GM12878 (cell line): ENCODE measurements around the gene LGI4. TPM values are rescaled to one million over a fixed set of nuclear protein-coding genes. Genes with fewer than 3 reads are reported as not detected.

Experiments used
- ATAC-seq: fragments of 200-7000 bp; cut with Tn5 transposase; 3 replicates; pipeline ENCODE4 v1.9.1; 2020; ENCODE audit warnings: mild to moderate bottlenecking, moderate library complexity
- BruUV-seq: library from RNA; stranded (reverse); fragments of 400-500 nt; replicated peaks from 2 replicates; lab custom pipeline; 2021; lab: Mats Ljungman, UMichigan
- CTCF ChIA-PET: fragments of 300-600 bp; sonication (Branson Sonifier 250); formaldehyde crosslinking; extraction: SDS; loops from one replicate; lab custom pipeline; 2021; ENCODE audit warnings: inconsistent platforms; lab: Yijun Ruan, JAX
- POLR2A ChIA-PET: fragments of 350-600 bp; formaldehyde crosslinking; extraction: SDS; loops from one replicate; lab custom pipeline; 2021; ENCODE audit warnings: inconsistent platforms; lab: Charles Lee
- RAD21 ChIA-PET: fragments of 300-600 bp; sonication (Branson Sonifier 250); formaldehyde crosslinking; loops from one replicate; lab custom pipeline; 2023; ENCODE audit warnings: antibody characterized with exemption; ENCODE audit not compliant: unreplicated experiment; lab: Charles Lee
- SMC1A ChIA-PET: fragments of 300-600 bp; sonication (Branson Sonifier 250); formaldehyde crosslinking; loops from one replicate; lab custom pipeline; 2023; ENCODE audit not compliant: unreplicated experiment, uncharacterized antibody; lab: Charles Lee
- DNase-seq: peaks from one replicate; pipeline ENCODE4 v3.0.0-alpha.2; 2011; ENCODE audit warnings: low read depth, low spot score
- FAIRE-seq: peaks from 3 replicates; lab custom pipeline; 2011; peaks lifted over from hg19 to GRCh38; lab: Jason Lieb, UNC
- H2AFZ ChIP-seq: 2 replicates; pipeline ENCODE4 v1.6.0; 2011; ENCODE audit warnings: low read depth, low read length, control low read depth; ENCODE audit not compliant: control insufficient read depth
- H3K27ac ChIP-seq: 2 replicates; pipeline ENCODE4 v1.5.1; 2011; ENCODE audit warnings: control low read depth; ENCODE audit not compliant: control insufficient read depth, insufficient read depth
- H3K27me3 ChIP-seq, 2 experiments: replicated peaks in 1 of 2; 2 replicates each; pipeline versions ENCODE4 v1.6.0 to v1.6.1; 2011; ENCODE audit warnings: low read length in 1 of 2; ENCODE audit not compliant: control insufficient read depth in 2 of 2, insufficient read depth in 2 of 2
- H3K36me3 ChIP-seq, 2 experiments: 2 replicates each; pipeline ENCODE4 v1.5.1; 2011; ENCODE audit warnings: low read length in 1 of 2; ENCODE audit not compliant: control insufficient read depth in 2 of 2, insufficient read depth in 2 of 2
- H3K4me1 ChIP-seq: 2 replicates; pipeline ENCODE4 v1.6.1; 2011; ENCODE audit warnings: mild to moderate bottlenecking, low read length, moderate library complexity, mixed read lengths; ENCODE audit not compliant: control insufficient read depth, insufficient read depth
- H3K4me2 ChIP-seq: 2 replicates; pipeline ENCODE4 v1.6.0; 2011; ENCODE audit warnings: control low read depth; ENCODE audit not compliant: control insufficient read depth, insufficient read depth
- H3K4me3 ChIP-seq: fragments of 200-600 bp; sonication (generic); 2 replicates; pipeline ENCODE4 v1.5.1; 2016
- H3K79me2 ChIP-seq: 2 replicates; pipeline ENCODE4 v1.6.0; 2011; ENCODE audit warnings: low read length; ENCODE audit not compliant: control insufficient read depth, insufficient read depth
- H3K9ac ChIP-seq: 2 replicates; pipeline ENCODE4 v1.8.0; 2011; ENCODE audit warnings: low read length, control low read depth, mixed read lengths; ENCODE audit not compliant: control insufficient read depth, insufficient read depth
- H3K9me3 ChIP-seq: replicated peaks from 3 replicates; pipeline ENCODE4 v1.5.1; 2011; ENCODE audit warnings: mild to moderate bottlenecking, low read length; ENCODE audit not compliant: control insufficient read depth, insufficient read depth
- H4K20me1 ChIP-seq: 2 replicates; pipeline ENCODE4 v1.6.0; 2011; ENCODE audit not compliant: control insufficient read depth, insufficient read depth
- CHD1 ChIP-seq: IDR thresholded peaks from 2 replicates; pipeline ENCODE4 v1.6.1; 2012; ENCODE audit warnings: low read depth, low read length, improper control_type of control experiment
- ETV6 ChIP-seq, 2 experiments: fragments of 450-650 bp in 1 of 2; IDR thresholded peaks in 1 of 2; conservative IDR thresholded peaks in 1 of 2; 2 replicates each; pipeline ENCODE4 v1.6.1; 2014; ENCODE audit warnings: antibody characterized with exemption in 1 of 2, borderline replicate concordance in 1 of 2, low read depth in 1 of 2, mild to moderate bottlenecking in 1 of 2, moderate library complexity in 1 of 2
- FOS ChIP-seq: IDR thresholded peaks from 3 replicates; pipeline ENCODE4 v1.6.1; 2011; ENCODE audit warnings: borderline replicate concordance; ENCODE audit not compliant: insufficient read length; ENCODE audit errors: extremely low read depth
- MTA3 ChIP-seq: IDR thresholded peaks from 2 replicates; pipeline ENCODE4 v1.6.1; 2012; ENCODE audit warnings: low read length, inconsistent platforms, borderline replicate concordance
- RAD21 ChIP-seq: IDR thresholded peaks from 2 replicates; pipeline ENCODE4 v1.6.1; 2011; ENCODE audit warnings: mild to moderate bottlenecking, low read depth, low read length, moderate library complexity; ENCODE audit not compliant: insufficient read depth
- WGBS: methylation state at CpG from one replicate; pipeline ENCODE4 v1.1.6; 2016; ENCODE audit warnings: low lambda C conversion rate; ENCODE audit not compliant: insufficient replicate concordance, insufficient coverage; ENCODE audit errors: missing lambda C conversion rate; 5-methylcytosine and 5-hydroxymethylcytosine counted together
- in situ Hi-C: fragments of 300-500 bp; cut with MboI; formaldehyde crosslinking; loops from 9 replicates; pipeline ENCODE4 v1.14.3; 2018; ENCODE audit warnings: mixed read lengths
- intact Hi-C: fragments of 100-400 bp; cut with micrococcal nuclease; formaldehyde crosslinking; loops from one replicate; pipeline ENCODE4 v1.14.2; 2022; ENCODE audit not compliant: unreplicated experiment
- polyA plus RNA-seq, 11 experiments: library from polyadenylated mRNA; depleted of rRNA in 4 of 11; unstranded in 6 of 11; stranded (reverse) in 5 of 11; fragments of >200 nt; fragmentation: Nextera tagmentation in 4 of 11; fragmentation: Illumina TruSeq in 1 of 11; extraction: Ambion mirVana in 4 of 11; extraction: Trizol in 1 of 11; gene quantifications; 1 replicate in 1 of 11; 2 replicates in 10 of 11; pipeline versions ENCODE4 v1.2.1 to v1.2.3, GENCODE V29; 2011 to 2016; ENCODE audit warnings: inconsistent platforms in 2 of 11, missing spikeins in 2 of 11, low read depth in 1 of 11
- total RNA-seq, 4 experiments: library from RNA; depleted of rRNA in 3 of 4; stranded (reverse); fragments of >200 nt in 3 of 4; fragmentation: Illumina TruSeq in 1 of 4; extraction: Trizol in 1 of 4; gene quantifications; 2 replicates each; pipeline versions ENCODE4 v1.2.1 to v1.2.3, GENCODE V29; 2013 to 2021
- TF ChIP-seq, protein P1 (sequence below): fragments of 450-650 bp; IDR thresholded peaks from 2 replicates; pipeline ENCODE4 v1.6.1; 2016; ENCODE audit warnings: mild to moderate bottlenecking, moderate library complexity, borderline replicate concordance

LGI4 gene
- total and polyA plus RNA-seq, 10 of the 15 experiments (the other 5 are each of a cell fraction or from before 2014, with no cell fraction given): 0.11 TPM; not detected in 9

DNA sequence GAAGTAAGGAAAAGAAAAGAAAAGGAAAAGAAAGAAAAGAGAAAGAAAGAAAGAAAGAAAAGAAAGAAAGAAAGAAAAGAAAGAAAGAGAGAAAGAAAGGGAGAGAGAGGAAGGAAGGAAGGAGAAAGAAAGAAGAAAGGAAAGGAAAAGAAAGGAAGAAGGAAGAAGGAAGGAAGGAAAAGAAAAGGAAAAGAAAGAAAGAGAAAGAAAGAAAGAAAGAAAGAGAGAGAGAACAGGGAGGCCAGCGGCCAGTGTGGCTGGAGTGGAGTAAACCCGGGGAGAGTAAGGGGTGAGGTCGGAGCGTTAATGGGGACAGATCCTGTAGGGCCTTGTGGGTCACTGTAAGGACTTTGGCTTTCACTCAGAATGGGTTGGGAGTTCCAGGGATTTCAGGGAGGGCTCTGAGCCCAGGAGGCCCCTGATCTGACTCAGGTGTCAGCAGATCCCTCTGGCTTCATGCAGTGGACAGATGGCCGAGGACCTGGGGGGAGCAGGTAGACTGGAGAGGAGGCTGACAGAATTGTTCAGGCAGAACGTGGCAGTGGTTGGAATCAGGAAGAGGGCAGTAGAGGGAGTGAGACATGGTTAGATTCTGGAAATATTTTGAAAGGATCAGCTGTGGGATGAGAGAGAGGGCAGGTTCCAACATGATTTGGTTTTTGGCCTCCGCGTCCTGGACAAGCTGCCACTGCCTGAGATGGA is 39.0 kb downstream of the LGI4 start:
- no TSS peak for BruUV-seq
- no peak overlapping the region for H3K4me2 ChIP-seq
- H3K27ac ChIP-seq: no peak overlapping the region
- no peaks in the 10 kb centered on the region for H4K20me1 ChIP-seq
- ChIA-PET SMC1A (no interaction called here), RAD21 (interaction anchor here (0.8 kb wide), 1 partner anchor 40 kb away, joined by 3 read pairs; no protein-coding TSS in a partner anchor), POLR2A (no interaction called here), CTCF (interaction anchor here (1.4 kb wide), 1 partner anchor 29 kb away, joined by 4 read pairs; no protein-coding TSS in a partner anchor)
- H3K9ac ChIP-seq: no peak overlapping the region
- DNase-seq (no peak), FAIRE-seq (no peak), ATAC-seq (no peak)
- intact Hi-C loops: no loop called here
- no peaks in the 10 kb centered on the region; a peak in 1 of 4 replicates for H3K27me3 ChIP-seq
- TF ChIP-seq CHD1 (no peak), FOS (no peak)
- no peak overlapping the region for H2AFZ ChIP-seq
- H3K4me3 ChIP-seq: no peak overlapping the region
- H3K79me2 ChIP-seq: no peaks in the 10 kb centered on the region
- no peaks in the 10 kb centered on the region for H3K36me3 ChIP-seq
- no peaks in the 10 kb centered on the region for H3K9me3 ChIP-seq
- H3K4me1 ChIP-seq: no peaks in the 10 kb centered on the region
- WGBS: 42% methylated on average over 8 of the region's 8 CpGs
- in situ Hi-C loops: no loop called here

- intact Hi-C loops: no loop called here
- RAD21 ChIA-PET: no interaction called here
- CTCF ChIA-PET: no interaction called here
- TF ChIP-seq MTA3 (no peak), RAD21 (no peak), ETV6 (conservative IDR thresholded peaks at IDR 0.05 in 1 of 2, IDR thresholded peaks at IDR 0.05 in 1 of 2; ENCODE audit: borderline replicate concordance in 1 of 2, low read depth in 1 of 2) (no peak)
- TF ChIP-seq, protein P1, sequence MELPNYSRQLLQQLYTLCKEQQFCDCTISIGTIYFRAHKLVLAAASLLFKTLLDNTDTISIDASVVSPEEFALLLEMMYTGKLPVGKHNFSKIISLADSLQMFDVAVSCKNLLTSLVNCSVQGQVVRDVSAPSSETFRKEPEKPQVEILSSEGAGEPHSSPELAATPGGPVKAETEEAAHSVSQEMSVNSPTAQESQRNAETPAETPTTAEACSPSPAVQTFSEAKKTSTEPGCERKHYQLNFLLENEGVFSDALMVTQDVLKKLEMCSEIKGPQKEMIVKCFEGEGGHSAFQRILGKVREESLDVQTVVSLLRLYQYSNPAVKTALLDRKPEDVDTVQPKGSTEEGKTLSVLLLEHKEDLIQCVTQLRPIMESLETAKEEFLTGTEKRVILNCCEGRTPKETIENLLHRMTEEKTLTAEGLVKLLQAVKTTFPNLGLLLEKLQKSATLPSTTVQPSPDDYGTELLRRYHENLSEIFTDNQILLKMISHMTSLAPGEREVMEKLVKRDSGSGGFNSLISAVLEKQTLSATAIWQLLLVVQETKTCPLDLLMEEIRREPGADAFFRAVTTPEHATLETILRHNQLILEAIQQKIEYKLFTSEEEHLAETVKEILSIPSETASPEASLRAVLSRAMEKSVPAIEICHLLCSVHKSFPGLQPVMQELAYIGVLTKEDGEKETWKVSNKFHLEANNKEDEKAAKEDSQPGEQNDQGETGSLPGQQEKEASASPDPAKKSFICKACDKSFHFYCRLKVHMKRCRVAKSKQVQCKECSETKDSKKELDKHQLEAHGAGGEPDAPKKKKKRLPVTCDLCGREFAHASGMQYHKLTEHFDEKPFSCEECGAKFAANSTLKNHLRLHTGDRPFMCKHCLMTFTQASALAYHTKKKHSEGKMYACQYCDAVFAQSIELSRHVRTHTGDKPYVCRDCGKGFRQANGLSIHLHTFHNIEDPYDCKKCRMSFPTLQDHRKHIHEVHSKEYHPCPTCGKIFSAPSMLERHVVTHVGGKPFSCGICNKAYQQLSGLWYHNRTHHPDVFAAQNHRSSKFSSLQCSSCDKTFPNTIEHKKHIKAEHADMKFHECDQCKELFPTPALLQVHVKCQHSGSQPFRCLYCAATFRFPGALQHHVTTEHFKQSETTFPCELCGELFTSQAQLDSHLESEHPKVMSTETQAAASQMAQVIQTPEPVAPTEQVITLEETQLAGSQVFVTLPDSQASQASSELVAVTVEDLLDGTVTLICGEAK: no peak
- Histone ChIP-seq H3K79me2 (no peaks in the 10 kb centered on the region), H3K27me3 (no peaks in the 10 kb centered on the region; a peak in 1 of 4 replicates), H3K4me3 (no peak overlapping the region), H4K20me1 (no peaks in the 10 kb centered on the region), H3K36me3 (no peaks in the 10 kb centered on the region), H2AFZ (no peak overlapping the region), H3K9ac (no peak overlapping the region), H3K4me1 (no peaks in the 10 kb centered on the region), H3K4me2 (no peak overlapping the region), H3K9me3 (no peaks in the 10 kb centered on the region), H3K27ac (no peak overlapping the region)
- in situ Hi-C loops: no loop called here
- POLR2A ChIA-PET: no interaction called here
- ATAC-seq (no peak), DNase-seq (no peak), FAIRE-seq (no peak)
- SMC1A ChIA-PET: no interaction called here
- 44% methylated on average over 4 of the region's 4 CpGs for WGBS
- BruUV-seq: no TSS peak
Observed at GRCh38 chr19:35094656-35095055, 40.2 kb downstream of the LGI4 start.
